ELF-1 (cell line): ENCODE results near the gene TNFRSF18.

ENCODE experiments used
- DNase-seq: peaks from one replicate; pipeline ENCODE4 v3.0.0-alpha.2; 2016; ENCODE audit warnings: low read depth, low spot score

TNFRSF18 gene

DNA sequence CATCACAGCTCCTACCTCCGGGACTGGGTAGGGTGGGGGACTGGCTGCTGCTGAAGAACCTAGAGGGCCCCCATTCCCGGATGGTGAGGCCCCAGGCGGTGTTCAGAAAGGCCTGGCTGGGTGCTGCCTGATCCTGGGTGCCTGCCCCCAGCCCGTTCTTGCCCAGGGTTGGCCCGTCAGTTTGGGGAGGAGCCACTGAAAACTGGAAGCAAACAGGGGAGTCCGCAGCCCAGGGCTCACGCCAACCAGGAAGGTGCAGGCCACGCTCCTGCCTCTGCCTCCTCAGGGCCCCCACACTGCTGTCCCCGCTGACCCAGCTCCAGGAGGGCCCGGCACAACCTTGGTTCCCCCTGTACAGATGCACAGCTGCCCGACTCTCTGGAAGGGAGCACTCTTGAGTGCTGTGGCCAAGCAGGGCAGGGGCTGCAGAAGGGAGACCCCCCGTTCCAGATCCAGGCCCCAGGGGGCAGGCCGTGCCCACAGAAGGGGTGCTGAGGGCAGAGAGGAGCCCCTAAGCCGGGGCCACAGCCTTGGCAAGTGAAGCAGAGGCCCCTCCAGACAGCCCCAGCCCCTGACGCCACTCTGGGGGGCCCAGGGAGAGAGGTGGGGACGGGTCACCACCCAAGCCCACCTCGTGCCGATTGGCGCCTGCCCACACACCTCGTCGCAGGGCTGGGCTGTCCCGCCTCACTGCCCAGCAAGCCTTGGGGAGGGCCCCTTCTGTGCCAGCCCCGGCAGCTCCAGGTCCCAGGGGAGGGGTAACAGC is 34.6 kb upstream of the TNFRSF18 start:
- DNase-seq = no peak

DNA sequence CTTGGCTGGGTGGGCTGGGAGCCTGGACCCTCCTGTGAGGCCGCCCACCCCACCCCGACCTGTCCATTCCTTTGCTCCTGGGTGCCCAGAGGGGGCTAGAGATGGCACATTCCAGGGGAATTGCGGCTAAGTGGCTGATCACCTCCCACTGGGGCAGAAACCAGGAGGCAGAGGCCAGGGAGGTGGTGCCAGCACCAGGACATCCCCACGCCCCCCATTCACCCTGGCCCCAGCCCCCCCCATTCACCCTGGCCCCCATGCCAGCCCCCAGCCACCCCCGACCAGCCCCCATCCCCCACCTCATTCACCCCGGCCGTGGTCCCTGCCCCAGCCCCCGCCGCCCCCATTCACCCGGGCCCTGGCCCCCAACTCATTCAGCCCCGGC is 33.9 kb upstream of the TNFRSF18 start:
- no peak for DNase-seq

DNA sequence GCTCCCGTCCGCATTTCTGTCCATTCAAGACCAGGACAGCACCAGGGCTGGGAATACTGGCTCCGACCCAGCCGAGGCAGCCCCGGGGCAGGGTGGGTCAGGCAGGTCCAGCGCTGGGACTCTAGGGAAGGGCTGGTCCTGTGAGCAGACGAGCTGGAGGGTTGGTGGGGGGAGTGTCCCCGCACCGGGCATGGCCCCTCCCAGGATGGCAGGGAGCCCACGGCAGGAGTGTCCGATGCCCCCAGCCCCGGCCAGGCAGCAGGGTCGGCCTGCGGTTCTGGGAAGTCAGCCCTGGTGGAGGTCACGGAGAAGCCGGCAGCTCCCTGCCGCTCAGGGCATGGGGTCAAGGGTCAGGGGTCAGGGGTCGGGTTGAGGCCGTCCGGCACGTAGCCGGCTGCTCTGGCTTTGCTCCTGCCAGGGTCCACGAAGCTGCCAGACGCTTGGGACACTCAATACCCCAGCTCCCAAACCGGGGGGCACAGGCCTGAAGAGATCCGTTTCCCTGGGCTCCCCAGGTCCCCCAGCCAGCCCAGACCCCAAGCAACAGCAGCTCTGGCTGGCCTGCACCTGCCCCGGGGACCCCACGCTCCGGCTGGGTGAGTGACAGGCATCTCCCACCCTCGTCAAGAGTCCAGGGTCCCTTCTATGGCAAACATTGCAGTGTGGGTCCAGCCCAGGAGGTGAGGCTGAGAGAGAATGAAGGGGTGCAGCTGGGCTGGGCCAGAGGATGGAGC is 33.4 kb upstream of the TNFRSF18 start:
- DNase-seq = no peak

DNA sequence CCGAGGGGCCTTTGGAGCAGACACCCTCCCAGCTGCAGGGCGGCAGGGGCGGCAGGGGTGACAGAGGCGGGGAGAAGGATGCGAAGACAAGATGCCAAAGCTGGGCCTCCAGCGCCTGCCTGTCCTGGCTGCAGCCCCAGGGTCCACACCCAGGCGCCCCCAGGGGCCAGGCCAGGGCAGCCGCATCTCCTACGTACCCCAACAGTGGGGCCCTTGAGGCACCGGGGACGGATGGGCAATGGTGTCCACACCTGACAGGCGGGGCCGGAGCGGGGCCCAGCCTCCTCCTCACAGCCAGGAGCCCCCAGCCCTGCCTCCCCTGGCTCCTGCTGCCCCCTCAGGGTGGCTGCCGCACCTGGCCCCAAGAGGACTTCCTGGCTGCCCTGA is 32.8 kb upstream of the TNFRSF18 start:
- DNase-seq = no peak

DNA sequence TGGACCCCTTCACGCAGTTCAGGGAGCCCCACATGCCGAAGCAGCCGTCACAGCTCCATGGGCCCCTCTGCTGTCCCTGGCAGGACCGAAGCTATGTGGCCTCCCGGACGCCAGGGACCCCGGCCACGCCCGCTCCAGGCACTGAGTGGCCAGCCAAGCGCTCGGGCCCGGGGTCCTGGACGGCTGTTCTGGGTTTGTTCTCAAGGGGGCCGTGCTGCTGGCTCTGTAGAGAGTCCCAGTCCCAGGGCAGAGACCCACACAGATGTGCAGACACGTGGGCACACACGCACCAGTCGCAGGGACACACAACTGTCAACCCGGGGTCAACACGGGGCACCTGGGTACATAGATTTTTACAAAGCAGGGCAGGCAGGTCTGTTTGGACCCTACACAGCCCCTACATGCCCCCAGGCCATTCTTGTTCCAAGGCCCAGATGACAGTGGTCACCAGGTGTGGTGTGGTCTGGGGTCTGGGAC is 32.3 kb upstream of the TNFRSF18 start:
- DNase-seq = no peak

DNA sequence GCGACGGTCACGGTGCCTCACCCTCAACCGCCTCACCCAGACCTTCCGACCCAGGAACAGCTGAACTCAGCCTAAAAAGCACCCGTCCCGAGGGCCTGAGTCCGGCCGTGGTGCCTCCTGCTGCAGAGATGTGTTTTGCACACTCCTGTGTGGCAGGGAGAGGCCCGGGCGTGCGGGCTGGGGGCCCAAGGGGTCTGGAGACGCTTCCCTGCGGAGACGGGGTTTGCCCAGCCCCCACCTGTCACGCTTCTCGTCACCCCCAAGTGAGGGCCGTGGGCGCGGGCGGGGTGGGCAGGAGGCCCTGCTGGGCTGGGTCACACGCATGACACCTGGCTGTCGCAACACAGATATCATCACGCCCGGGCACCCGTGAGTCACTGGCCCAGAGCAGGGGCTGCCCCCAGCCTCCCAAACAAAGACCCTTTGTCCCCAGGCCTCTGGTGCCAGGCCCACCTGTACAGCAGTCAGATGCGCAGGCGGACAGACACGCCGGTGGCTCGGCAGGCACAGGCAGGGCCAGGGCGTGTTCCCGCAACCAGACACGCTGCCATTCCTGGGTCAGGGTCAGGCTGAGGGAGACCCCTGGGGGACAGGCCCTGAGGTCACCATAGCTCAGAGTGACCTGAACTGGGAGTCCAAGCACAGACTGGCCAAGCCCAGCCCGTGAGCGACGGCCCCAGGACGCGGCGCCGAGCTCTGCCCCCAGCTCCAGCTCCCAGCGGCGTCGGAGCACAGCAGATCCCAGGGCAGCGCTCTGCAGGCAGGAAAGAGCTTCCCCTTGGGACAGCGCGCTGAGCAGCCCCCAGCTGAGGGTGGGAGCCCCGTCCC is 31.7 kb upstream of the TNFRSF18 start:
- DNase-seq = peak; percentile 42

DNA sequence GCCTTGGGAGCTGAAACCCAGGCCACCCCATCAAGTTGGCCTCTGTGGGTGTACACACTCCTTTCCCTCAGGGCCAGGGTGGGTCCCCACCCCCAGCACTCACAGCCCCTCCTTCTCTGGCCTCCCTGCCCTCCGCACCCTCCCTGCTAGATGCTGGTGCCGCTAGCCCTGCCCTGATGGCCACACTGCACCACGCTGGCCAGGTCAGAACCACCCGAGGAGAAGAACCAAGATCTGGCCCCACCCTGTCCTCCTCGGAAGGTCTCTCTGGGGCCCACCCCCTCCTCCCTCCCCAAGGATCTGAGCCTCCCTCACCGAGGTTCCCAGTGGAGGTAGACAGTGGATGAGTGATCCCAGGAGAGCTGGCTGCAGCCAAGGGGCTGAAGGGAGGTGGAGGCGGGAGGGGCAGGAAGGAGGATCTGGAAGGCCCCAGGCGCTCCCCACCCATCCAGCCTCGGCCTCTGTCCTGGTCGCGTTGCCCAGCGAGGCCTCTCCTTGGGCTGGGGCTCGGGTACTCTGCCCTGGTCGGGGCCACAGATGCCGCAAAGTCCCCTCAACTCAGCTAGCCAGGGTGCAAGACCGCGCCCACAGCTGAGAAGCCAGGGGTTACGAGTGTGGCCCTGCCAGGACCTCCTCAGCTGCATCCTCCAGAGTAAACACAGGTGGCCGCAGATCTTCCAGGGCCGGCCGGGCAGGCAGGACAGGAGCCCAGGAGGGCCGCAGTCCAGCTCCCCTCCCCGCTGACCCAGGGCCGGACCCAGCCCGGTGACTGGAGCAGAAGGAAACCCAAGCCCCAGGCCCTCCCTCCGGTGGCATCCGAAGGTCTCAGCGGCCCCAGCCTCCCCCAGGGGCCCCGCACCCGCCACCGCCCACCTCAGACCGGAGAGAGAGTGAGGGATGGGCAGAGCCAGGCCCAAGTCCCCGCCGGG is 30.8 kb upstream of the TNFRSF18 start:
- no peak for DNase-seq

DNA sequence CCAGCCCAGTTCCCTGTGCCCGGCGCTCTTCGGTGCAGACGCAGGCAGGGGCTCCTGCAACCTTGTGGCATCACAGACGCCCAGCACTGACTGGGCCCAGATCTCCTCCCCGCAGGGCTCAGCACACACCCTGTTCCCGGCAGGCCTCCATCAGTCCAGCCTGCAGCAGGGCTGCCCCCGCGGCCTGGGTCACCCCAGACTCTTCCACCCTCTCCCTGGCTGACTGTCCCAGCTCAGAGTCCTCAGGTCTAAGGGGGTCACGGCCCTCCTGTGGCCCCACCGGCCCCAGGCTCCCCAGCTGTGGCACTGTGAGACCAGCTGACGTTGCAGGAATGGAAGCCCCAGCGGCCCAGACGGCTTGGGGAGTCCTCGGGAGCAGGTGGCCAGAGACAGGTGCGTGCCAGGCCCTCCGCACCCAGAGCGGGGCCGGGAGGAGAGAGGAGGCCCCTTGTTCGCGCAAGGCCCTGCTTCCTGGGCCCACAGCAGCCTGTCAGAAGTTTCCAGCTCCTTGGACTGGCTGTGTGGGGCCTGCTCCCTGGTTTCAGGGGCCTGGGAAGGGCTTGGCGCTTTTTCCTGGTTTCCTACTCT is 29.9 kb upstream of the TNFRSF18 start:
- no peak for DNase-seq

DNA sequence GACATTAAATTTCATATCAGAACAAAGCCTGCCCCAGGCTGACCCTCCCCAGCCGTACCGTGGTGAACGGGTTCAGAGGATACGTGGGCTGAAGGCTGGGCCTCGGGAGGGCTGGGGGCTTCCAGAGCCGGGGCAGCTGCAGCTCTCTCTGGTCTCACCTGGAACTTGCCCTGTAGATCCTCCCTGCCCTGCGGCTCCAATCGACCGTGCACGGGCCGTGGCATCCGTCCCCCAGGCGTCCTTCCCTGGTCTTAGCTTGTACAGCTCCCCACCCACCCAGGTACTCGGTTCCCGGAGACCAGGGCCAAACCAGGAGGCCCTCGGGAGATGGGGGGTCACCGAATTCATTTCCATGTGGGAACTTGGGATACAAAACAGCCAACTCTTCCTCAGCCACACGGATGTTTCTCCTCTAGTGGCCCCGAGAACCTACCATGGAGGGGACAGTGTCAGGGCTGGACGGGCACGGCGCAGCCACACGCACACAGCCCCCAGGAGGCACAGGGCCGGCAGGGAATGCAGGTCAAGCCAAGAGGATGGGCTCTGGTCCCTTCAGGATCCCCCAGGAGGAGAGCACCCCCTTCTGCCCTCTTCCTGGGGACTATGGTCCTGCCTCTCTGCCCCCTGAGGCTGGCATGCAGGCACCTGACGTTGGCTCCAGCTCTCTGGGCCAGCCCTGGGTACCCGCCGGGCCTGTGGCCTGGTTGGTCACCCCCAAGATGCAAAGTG is 28.8 kb upstream of the TNFRSF18 start:
- no peak for DNase-seq

DNA sequence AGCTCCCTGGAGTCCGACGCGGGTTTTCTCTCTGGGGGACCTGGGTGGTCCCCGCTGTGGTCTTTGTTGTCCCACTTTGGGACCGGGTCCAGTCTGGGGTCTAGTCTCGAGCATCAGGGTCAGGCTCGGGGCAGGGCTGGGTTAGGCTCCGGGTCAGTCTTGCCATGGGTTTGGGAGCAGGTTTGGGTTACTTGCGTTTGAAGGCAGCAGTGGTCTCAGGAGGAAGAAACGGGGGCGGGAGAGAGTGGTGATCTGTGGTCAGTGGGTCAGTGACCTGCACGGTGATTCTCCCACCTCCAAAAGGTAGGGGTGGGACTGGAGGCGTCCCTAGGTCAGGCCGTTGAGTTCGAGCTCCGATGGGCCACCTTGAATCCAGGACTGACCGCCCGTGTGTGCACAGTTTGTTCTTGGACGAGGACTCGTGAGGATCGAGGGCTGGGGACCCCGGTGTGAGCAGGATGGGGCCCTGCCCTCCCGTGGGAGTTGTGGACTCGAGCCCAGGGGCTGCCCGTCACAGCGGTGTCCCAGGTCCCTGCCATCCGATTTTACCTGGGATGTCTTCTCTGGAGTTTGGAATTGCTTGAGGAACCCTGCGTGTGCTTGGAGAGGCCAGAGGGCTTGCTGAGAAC is 27.9 kb upstream of the TNFRSF18 start:
- DNase-seq = no peak

DNA sequence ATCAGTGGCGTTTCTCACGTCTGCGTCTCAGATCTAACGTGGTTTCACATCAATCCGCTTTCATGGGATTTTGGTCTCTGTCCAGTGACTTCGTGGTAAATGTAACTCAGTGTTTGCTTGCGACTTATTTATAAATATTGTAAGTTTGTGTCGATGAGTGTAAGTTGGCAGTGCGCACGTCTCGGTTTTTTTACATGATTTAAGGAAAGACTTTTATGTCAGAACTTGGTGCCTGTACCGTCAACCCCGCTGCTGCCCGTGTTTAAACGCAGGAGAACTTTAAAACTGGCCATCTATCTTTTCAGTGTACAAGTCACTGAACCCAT is 27.1 kb upstream of the TNFRSF18 start:
- no peak for DNase-seq

DNA sequence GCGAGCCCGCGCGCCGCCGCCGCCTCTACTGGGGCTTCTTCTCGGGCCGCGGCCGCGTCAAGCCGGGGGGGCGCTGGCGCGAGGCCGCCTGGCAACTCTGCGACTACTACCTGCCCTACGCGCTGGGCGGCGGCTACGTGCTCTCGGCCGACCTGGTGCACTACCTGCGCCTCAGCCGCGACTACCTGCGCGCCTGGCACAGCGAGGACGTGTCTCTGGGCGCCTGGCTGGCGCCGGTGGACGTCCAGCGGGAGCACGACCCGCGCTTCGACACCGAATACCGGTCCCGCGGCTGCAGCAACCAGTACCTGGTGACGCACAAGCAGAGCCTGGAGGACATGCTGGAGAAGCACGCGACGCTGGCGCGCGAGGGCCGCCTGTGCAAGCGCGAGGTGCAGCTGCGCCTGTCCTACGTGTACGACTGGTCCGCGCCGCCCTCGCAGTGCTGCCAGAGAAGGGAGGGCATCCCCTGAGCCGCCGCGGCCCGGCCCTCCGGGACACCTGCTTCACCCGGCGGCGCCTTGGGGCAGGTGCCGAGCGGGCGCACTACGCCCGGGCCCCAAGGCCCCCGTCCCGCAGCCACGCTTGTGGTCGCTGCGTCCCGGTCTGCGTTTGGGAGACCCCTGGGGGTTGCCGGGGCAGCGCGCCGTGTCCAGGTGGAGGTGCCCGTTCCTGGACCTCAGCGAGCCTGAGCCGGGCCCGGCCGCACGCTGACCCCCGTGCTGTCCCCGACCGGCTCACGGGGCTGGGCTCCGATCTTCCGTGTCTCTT is 26.6 kb upstream of the TNFRSF18 start:
- DNase-seq = no peak

DNA sequence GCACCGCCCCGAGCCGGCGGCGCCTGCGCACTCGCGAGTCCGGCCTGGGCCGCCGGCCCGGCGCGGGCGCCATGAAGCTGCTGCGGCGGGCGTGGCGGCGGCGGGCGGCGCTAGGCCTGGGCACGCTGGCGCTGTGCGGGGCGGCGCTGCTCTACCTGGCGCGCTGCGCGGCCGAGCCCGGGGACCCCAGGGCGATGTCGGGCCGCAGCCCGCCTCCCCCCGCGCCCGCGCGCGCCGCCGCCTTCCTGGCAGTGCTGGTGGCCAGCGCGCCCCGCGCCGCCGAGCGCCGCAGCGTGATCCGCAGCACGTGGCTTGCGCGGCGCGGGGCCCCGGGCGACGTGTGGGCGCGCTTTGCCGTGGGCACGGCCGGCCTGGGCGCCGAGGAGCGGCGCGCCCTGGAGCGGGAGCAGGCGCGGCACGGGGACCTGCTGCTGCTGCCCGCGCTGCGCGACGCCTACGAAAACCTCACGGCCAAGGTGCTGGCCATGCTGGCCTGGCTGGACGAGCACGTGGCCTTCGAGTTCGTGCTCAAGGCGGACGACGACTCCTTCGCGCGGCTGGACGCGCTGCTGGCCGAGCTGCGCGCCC is 25.9 kb upstream of the TNFRSF18 start, which contains the start of gene B3GALT6:
TSS of gene B3GALT6 (plus strand) at position 30 of the 588 bp plus-strand sequence. CDS start at position 72, 42 bp downstream.
- DNase-seq = no peak

DNA sequence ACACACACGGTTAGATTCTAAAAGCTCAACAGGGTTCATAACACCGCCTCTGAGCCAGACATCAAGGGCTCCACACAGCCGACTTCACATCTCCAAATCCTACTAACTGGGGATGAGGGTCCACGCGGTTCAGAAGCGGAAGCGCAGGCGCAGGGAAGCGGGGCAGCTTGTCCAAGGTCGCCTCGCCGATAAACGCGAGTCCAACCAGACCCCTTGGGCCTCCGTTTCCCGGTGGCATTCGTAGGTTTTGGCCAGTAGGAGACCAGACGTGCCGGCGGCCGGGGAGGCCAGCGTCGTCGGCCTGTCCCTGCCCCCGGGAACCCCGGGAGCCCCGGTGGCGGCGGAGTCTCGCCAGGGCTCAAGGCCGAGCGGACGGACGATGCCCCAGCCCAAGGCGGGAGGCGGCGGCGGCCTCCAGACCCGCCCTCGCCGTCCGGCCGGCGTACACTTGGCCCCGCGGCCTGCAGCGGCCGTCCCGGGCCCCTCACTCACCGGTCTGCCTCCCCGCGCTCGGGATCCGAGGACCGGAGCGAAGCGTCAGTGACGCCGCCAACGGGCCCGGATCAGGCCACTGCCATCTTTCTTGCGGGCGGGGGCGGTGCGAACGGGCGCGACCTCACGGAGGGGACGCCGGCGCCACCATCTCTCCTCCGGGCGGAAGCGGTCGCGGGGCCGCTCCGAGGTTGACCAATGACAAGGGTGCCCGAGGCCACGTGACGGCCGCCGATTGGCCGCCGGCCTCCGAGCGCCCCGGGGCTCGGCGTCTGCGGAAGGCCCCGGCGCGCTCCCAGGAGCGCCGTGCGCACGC is 25.2 kb upstream of the TNFRSF18 start, which contains the start of gene SDF4:
TSS of gene SDF4 (minus strand) at position 602 of the 808 bp plus-strand sequence. CDS start 3,229 bp downstream, outside the sequence.
- peak; percentile 98 for DNase-seq

DNA sequence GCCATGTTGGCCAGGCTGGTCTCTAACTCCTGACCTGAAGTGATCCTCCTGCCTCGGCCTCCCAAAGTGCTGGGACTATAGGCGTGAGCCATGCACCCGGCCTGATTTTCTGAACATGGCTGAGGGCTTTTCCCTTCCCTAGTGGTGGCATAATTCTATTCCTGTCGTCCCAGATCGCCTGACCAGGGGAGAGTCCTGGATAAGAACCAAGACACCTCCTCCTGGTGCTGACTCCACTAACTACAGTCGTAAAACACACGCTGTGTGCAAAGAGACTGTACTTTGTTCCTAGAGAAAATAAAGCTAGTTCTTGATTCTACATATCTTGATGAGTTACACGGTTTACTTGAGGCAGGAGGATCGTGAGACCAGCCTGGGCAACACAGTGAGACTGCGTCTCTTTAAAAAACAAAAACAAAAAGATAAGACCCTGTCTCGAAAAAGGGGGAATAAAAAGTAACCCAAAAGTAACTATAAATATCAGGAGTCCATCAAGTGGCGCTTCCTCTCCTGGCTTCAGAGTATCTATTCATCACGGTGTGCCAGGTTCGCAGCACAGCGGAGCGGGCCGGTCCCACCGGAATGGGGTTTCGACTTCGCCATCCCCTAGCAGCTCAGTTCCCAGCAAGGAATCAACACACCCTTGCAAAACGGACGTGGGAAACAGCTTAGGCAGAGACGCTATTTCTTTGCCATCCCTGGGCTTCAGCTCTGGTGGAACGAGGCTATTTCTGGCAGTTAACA is 24.4 kb upstream of the TNFRSF18 start:
- no peak for DNase-seq

DNA sequence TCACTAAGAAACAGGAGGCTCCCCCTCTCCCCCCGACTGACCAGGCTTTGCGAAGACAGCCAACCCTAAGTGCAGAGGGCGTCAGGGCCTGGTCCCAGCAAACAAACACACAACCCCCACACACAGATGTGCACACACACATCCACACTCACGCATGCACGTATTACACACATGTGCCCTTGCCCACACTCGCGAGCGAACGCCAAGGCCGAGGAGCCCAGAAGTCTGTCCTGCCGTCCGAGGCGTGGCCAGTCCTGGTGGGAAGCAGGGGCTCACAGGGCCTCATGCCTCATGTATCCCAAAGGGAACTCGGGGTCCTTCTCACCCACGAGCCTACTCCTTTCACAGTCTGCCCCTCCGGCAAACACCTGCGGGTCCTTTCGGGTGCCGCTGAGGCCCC is 23.4 kb upstream of the TNFRSF18 start:
- no peak for DNase-seq
